HepG2 (cell line): ENCODE measurements around the gene LHX5. TPM values are rescaled to one million over a fixed set of nuclear protein-coding genes. Genes with fewer than 3 reads are reported as not detected.

ENCODE experiments used
- ATAC-seq: fragments of 200-7000 bp; cut with Tn5 transposase; 3 replicates; pipeline ENCODE4 v1.9.1; 2020; ENCODE audit warnings: mild to moderate bottlenecking, moderate library complexity
- BruUV-seq: library from RNA; stranded (reverse); fragments of 400-500 nt; replicated peaks from 2 replicates; lab custom pipeline; 2021; lab: Mats Ljungman, UMichigan
- CTCF ChIA-PET: fragments of 300-600 bp; formaldehyde crosslinking; extraction: SDS; loops from one replicate; lab custom pipeline; 2021; ENCODE audit warnings: low total read pairs, inconsistent platforms, low intra/inter-chr PET ratio; lab: Yijun Ruan, JAX
- POLR2A ChIA-PET: fragments of 350-600 bp; sonication (Branson Sonifier 250); formaldehyde crosslinking; loops from one replicate; lab custom pipeline; 2020; ENCODE audit warnings: antibody characterized with exemption, inconsistent platforms; lab: Yijun Ruan, JAX
- DNase-seq: peaks from one replicate; pipeline ENCODE4 v3.0.0-alpha.2; 2015; ENCODE audit warnings: low spot score
- FAIRE-seq: peaks from 3 replicates; lab custom pipeline; 2011; peaks lifted over from hg19 to GRCh38; lab: Jason Lieb, UNC
- H2AFZ ChIP-seq: one replicate; pipeline ENCODE4 v1.6.1; 2011; ENCODE audit warnings: low read length, inconsistent platforms
- H3K27ac ChIP-seq: fragments of 300-600 bp; 3 replicates; pipeline ENCODE4 v1.8.0; 2011; ENCODE audit warnings: mixed run types, mild to moderate bottlenecking, mixed read lengths, low read length, inconsistent platforms; ENCODE audit not compliant: insufficient read depth; ENCODE audit errors: extremely low read length
- H3K27me3 ChIP-seq, 2 experiments: fragments of 200-600 bp in 1 of 2; 2 replicates in 1 of 2; 3 replicates in 1 of 2; pipeline versions ENCODE4 v1.6.0 to v1.8.0; 2011; ENCODE audit warnings: low read length in 2 of 2, mild to moderate bottlenecking in 2 of 2, moderate library complexity in 2 of 2, inconsistent platforms in 1 of 2; ENCODE audit not compliant: insufficient read depth in 2 of 2, control insufficient read depth in 1 of 2
- H3K36me3 ChIP-seq, 2 experiments: fragments of 200-600 bp in 1 of 2; replicated peaks in 1 of 2; 2 replicates in 1 of 2; 3 replicates in 1 of 2; pipeline versions ENCODE4 v1.5.1 to v1.8.0; 2011; ENCODE audit warnings: low read length in 2 of 2, inconsistent platforms in 1 of 2; ENCODE audit not compliant: insufficient read depth in 2 of 2, control insufficient read depth in 1 of 2
- H3K4me1 ChIP-seq: 2 replicates; pipeline ENCODE4 v1.5.1; 2012; ENCODE audit warnings: low read length, inconsistent platforms; ENCODE audit not compliant: insufficient read depth
- H3K4me2 ChIP-seq: 2 replicates; pipeline ENCODE4 v1.6.0; 2011; ENCODE audit warnings: low read depth, low read length, inconsistent platforms
- H3K4me3 ChIP-seq, 3 experiments: fragments of 200-600 bp in 1 of 3; sonication (generic), shearing (Covaris generic) in 1 of 3; replicated peaks in 1 of 3; 2 replicates each; pipeline ENCODE4 v1.5.1; 2011 to 2016; ENCODE audit warnings: low read length in 3 of 3, inconsistent platforms in 2 of 3, low read depth in 2 of 3, mild to moderate bottlenecking in 2 of 3, control low read depth in 1 of 3, mixed read lengths in 1 of 3; ENCODE audit not compliant: insufficient read depth in 1 of 3
- H3K79me2 ChIP-seq: one replicate; pipeline ENCODE4 v1.6.1; 2011; ENCODE audit warnings: low read length, inconsistent platforms; ENCODE audit not compliant: insufficient read depth
- H3K9ac ChIP-seq: 2 replicates; pipeline ENCODE4 v1.6.0; 2011; ENCODE audit warnings: mild to moderate bottlenecking, low read depth, low read length, inconsistent platforms; ENCODE audit not compliant: insufficient read depth
- H3K9me3 ChIP-seq: 2 replicates; pipeline ENCODE4 v1.5.1; 2012; ENCODE audit warnings: mild to moderate bottlenecking, low read length
- H4K20me1 ChIP-seq: 2 replicates; pipeline ENCODE4 v1.6.0; 2011; ENCODE audit warnings: inconsistent platforms, mild to moderate bottlenecking, low read length, moderate library complexity; ENCODE audit not compliant: insufficient read depth
- ATF3 ChIP-seq: sonication (generic); formaldehyde crosslinking; IDR thresholded peaks from 2 replicates; pipeline ENCODE4 v1.4.0; 2020; ENCODE audit warnings: missing genetic modification reagents
- GTF2F1 ChIP-seq: fragments of 150-350 bp; IDR thresholded peaks from 2 replicates; pipeline ENCODE4 v1.6.1; 2014; ENCODE audit warnings: low read length
- HOMEZ ChIP-seq: IDR thresholded peaks from 2 replicates; pipeline ENCODE4 v1.6.1; 2016; ENCODE audit warnings: low read depth
- RARA ChIP-seq: IDR thresholded peaks from 2 replicates; pipeline ENCODE4 v1.6.1; 2016; ENCODE audit warnings: missing genetic modification reagents, missing compliant biosample characterization
- TGIF2 ChIP-seq: IDR thresholded peaks from 2 replicates; pipeline ENCODE4 v1.6.1; 2016; ENCODE audit warnings: control low read depth, missing compliant biosample characterization
- ZBTB33 ChIP-seq: sonication (generic); formaldehyde crosslinking; IDR thresholded peaks from 2 replicates; pipeline ENCODE4 v1.4.0; 2020; ENCODE audit warnings: missing genetic modification reagents
- ZBTB42 ChIP-seq: sonication (generic); formaldehyde crosslinking; IDR thresholded peaks from 2 replicates; pipeline ENCODE4 v1.5.0; 2020; ENCODE audit warnings: mild to moderate bottlenecking, missing genetic modification reagents
- ZNF546 ChIP-seq: sonication (generic); formaldehyde crosslinking; conservative IDR thresholded peaks from 2 replicates; pipeline ENCODE4 v1.8.1; 2023; ENCODE audit warnings: mild to moderate bottlenecking, missing genetic modification reagents
- WGBS: methylation state at CpG from one replicate; pipeline ENCODE4 v1.1.6; 2017; ENCODE audit warnings: low lambda C conversion rate; 5-methylcytosine and 5-hydroxymethylcytosine counted together
- in situ Hi-C: cut with HindIII; loops from 2 replicates; pipeline ENCODE4 v1.10.0; 2017; ENCODE audit warnings: low pct_unique_long_range_greater_than_20kb; ENCODE audit not compliant: extremely low pct_ligation_motif_present
- intact Hi-C: fragments of 100-400 bp; cut with micrococcal nuclease; formaldehyde crosslinking; loops from one replicate; pipeline ENCODE4 v1.10.0; 2022; ENCODE audit not compliant: unreplicated experiment
- polyA plus RNA-seq, 8 experiments: library from polyadenylated mRNA; depleted of rRNA in 3 of 8; stranded (reverse) in 7 of 8; unstranded in 1 of 8; fragments of >200 nt; fragmentation: Illumina TruSeq in 4 of 8; extraction: Trizol in 4 of 8; gene quantifications; 2 replicates each; pipeline versions ENCODE4 v1.2.1 to v1.2.3, GENCODE V29; 2011 to 2016; ENCODE audit warnings: low read depth in 4 of 8, missing spikeins in 1 of 8, mixed read lengths in 1 of 8; ENCODE audit not compliant: insufficient read depth in 1 of 8
- total RNA-seq, 5 experiments: library from RNA; depleted of rRNA; stranded (reverse); fragments of >200 nt; fragmentation: Illumina TruSeq; extraction: Trizol; gene quantifications; 2 replicates each; pipeline ENCODE4 v1.2.3, GENCODE V29; 2016; ENCODE audit warnings: low read depth in 1 of 5

The LHX5 gene
- total and polyA plus RNA-seq, 2 of the 13 experiments (the other 11 are each of a cell fraction or from before 2014, with no cell fraction given): not detected

- in situ Hi-C loops: no loop called here
- Histone ChIP-seq H3K79me2 (no peaks in the 10 kb centered on the region), H3K9me3 (no peaks in the 10 kb centered on the region), H4K20me1 (no peaks in the 10 kb centered on the region), H3K4me3 (no peak overlapping the region), H3K4me2 (no peak overlapping the region), H3K27me3 (peaks cover 0 to 22% of the 10 kb centered on the region in 2 experiments; a peak in 2 of 5 replicates), H3K9ac (no peak overlapping the region)
- POLR2A ChIA-PET: no interaction called here
- WGBS: 5% methylated on average over 14 of the region's 14 CpGs
- FAIRE-seq (no peak), DNase-seq (no peak), ATAC-seq (no peak)
- TF ChIP-seq ZNF546 (no peak), TGIF2 (CRISPR knock-in tag) (no peak), GTF2F1 (no peak), RARA (no peak), ATF3 (CRISPR knock-in tag) (no peak), ZBTB42 (CRISPR knock-in tag) (no peak), ZBTB33 (CRISPR knock-in tag) (no peak), HOMEZ (CRISPR knock-in tag) (no peak)
- TF ChIP-seq, all 625 proteins: peak for 0
- H3K36me3 ChIP-seq: no peaks in the 10 kb centered on the region
- no TSS peak for BruUV-seq
- H2AFZ ChIP-seq: no peak overlapping the region
- CTCF ChIA-PET: no interaction called here
- peaks cover 7% of the 10 kb centered on the region; the same call in 1 of the 2 replicates for H3K4me1 ChIP-seq
- intact Hi-C loops: no loop called here
- no peak overlapping the region for H3K27ac ChIP-seq
These were observed 30.5 kb downstream of the LHX5 start for GRCh38 chr12:113440947-113441782.
